Mesenchymal stem cell (in vitro differentiated cells and primary cell): ENCODE measurements around the gene LRRC75A.
"Not testable (repeated sequence)": the region's sequence is repeated elsewhere in the genome, so short reads cannot be mapped to it uniquely, and the experiment has no call there.

Experiments
- DNase-seq: peaks from one replicate; pipeline ENCODE4 v3.0.0-alpha.2; 2013
- H2AFZ ChIP-seq: one replicate; pipeline ENCODE4 v1.6.1; 2013; ENCODE audit warnings: low read depth, mild to moderate bottlenecking, control low read depth, inconsistent platforms, low read length, moderate library complexity
- H2AK5ac ChIP-seq: 2 replicates; pipeline ENCODE4 v1.6.1; 2013; ENCODE audit warnings: low read length, moderate library complexity, mild to moderate bottlenecking, inconsistent platforms; ENCODE audit not compliant: severe bottlenecking
- H2BK120ac ChIP-seq: one replicate; pipeline ENCODE4 v1.6.1; 2013; ENCODE audit warnings: low read depth, mild to moderate bottlenecking, inconsistent platforms, low read length, moderate library complexity
- H2BK12ac ChIP-seq, 2 experiments: one replicate each; pipeline ENCODE4 v1.6.1; 2013; ENCODE audit warnings: inconsistent platforms in 2 of 2, low read length in 2 of 2, mild to moderate bottlenecking in 2 of 2, moderate library complexity in 2 of 2, control low read depth in 1 of 2
- H2BK15ac ChIP-seq: one replicate; pipeline ENCODE4 v1.6.1; 2013; ENCODE audit warnings: mild to moderate bottlenecking, low read depth, inconsistent platforms; ENCODE audit not compliant: poor library complexity, severe bottlenecking
- H2BK5ac ChIP-seq: 2 replicates; pipeline ENCODE4 v1.6.1; 2013; ENCODE audit warnings: low read depth, mild to moderate bottlenecking, low read length, control low read depth, inconsistent platforms; ENCODE audit not compliant: poor library complexity, severe bottlenecking
- H3K14ac ChIP-seq, 2 experiments: one replicate each; pipeline ENCODE4 v1.6.1; 2013; ENCODE audit warnings: inconsistent platforms in 2 of 2, low read length in 2 of 2, control low read depth in 1 of 2, mild to moderate bottlenecking in 1 of 2, moderate library complexity in 1 of 2
- H3K18ac ChIP-seq, 2 experiments: one replicate each; pipeline ENCODE4 v1.6.1; 2013; ENCODE audit warnings: inconsistent platforms in 2 of 2, low read length in 2 of 2, control low read depth in 1 of 2, low read depth in 1 of 2, mild to moderate bottlenecking in 1 of 2
- H3K23ac ChIP-seq, 2 experiments: one replicate each; pipeline ENCODE4 v1.6.1; 2013; ENCODE audit warnings: inconsistent platforms in 2 of 2, low read length in 2 of 2, mild to moderate bottlenecking in 2 of 2, moderate library complexity in 2 of 2, control low read depth in 1 of 2
- H3K27ac ChIP-seq: 2 replicates; pipeline ENCODE4 v1.5.1; 2013; ENCODE audit warnings: mild to moderate bottlenecking, moderate library complexity, low read length, control low read depth, inconsistent platforms; ENCODE audit not compliant: poor library complexity, severe bottlenecking
- H3K27me3 ChIP-seq, 2 experiments: 2 replicates each; pipeline versions ENCODE4 v1.6.1 to v1.7.0; 2013; ENCODE audit warnings: low read length in 2 of 2, mild to moderate bottlenecking in 2 of 2, moderate library complexity in 2 of 2, control low read depth in 1 of 2, inconsistent platforms in 1 of 2; ENCODE audit not compliant: control insufficient read depth in 1 of 2, insufficient read depth in 1 of 2
- H3K36me3 ChIP-seq, 2 experiments: 2 replicates each; pipeline versions ENCODE4 v1.6.1 to v1.7.0; 2013; ENCODE audit warnings: low read length in 2 of 2, control low read depth in 1 of 2, inconsistent platforms in 1 of 2, low read depth in 1 of 2, mild to moderate bottlenecking in 1 of 2; ENCODE audit not compliant: insufficient read depth in 2 of 2, control insufficient read depth in 1 of 2
- H3K4ac ChIP-seq, 2 experiments: one replicate each; pipeline ENCODE4 v1.6.1; 2013; ENCODE audit warnings: inconsistent platforms in 2 of 2, low read length in 2 of 2, mild to moderate bottlenecking in 2 of 2, moderate library complexity in 2 of 2, control low read depth in 1 of 2, low read depth in 1 of 2
- H3K4me1 ChIP-seq: 2 replicates; pipeline ENCODE4 v1.6.1; 2013; ENCODE audit warnings: low read depth, low read length, control low read depth; ENCODE audit not compliant: control insufficient read depth, insufficient read depth
- H3K4me2 ChIP-seq: 2 replicates; pipeline ENCODE4 v1.6.1; 2013; ENCODE audit warnings: low read length, mild to moderate bottlenecking, inconsistent platforms; ENCODE audit not compliant: poor library complexity, severe bottlenecking
- H3K4me3 ChIP-seq, 2 experiments: 2 replicates each; pipeline versions ENCODE4 v1.5.1 to v1.7.0; 2013; ENCODE audit warnings: low read length in 2 of 2, mild to moderate bottlenecking in 2 of 2, control low read depth in 1 of 2, low read depth in 1 of 2; ENCODE audit not compliant: insufficient read depth in 1 of 2
- H3K79me1 ChIP-seq: replicated peaks from 2 replicates; pipeline ENCODE4 v1.6.1; 2013; ENCODE audit warnings: mild to moderate bottlenecking, control low read depth, low read length, inconsistent platforms; ENCODE audit not compliant: poor library complexity, severe bottlenecking
- H3K9ac ChIP-seq: 2 replicates; pipeline ENCODE4 v1.7.0; 2013; ENCODE audit warnings: mild to moderate bottlenecking, low read length, moderate library complexity
- H3K9me3 ChIP-seq: 2 replicates; pipeline ENCODE4 v1.7.0; 2013; ENCODE audit warnings: mild to moderate bottlenecking, low read length; ENCODE audit not compliant: control insufficient read depth
- H4K8ac ChIP-seq: one replicate; pipeline ENCODE4 v1.6.1; 2013; ENCODE audit warnings: inconsistent platforms, mild to moderate bottlenecking, low read length, moderate library complexity
- H4K91ac ChIP-seq: one replicate; pipeline ENCODE4 v1.6.1; 2013; ENCODE audit warnings: mild to moderate bottlenecking, low read length, inconsistent platforms
- WGBS: methylation state at CpG from one replicate; pipeline ENCODE4 v1.1.7; 2013; ENCODE audit warnings: mixed read lengths; 5-methylcytosine and 5-hydroxymethylcytosine counted together

Gene LRRC75A

GRCh38 chr17:16398270-16399267 lies 93.4 kb downstream of the LRRC75A start:
- H3K14ac ChIP-seq, result no peak overlapping the region
- DNase-seq, result peak; percentile 56
- H3K36me3 ChIP-seq, result no peaks in the 10 kb centered on the region
- H3K27me3 ChIP-seq, result no peaks in the 10 kb centered on the region
- peak overlapping the region; percentile 69 for H4K8ac ChIP-seq
- H3K4me2 ChIP-seq, result no peak overlapping the region
- no peak overlapping the region for H2BK120ac ChIP-seq
- H3K9ac ChIP-seq, result no peak overlapping the region
- WGBS, result 17% methylated on average over 7 of the region's 9 CpGs
- H3K4me3 ChIP-seq, result no peak overlapping the region
- H2BK5ac ChIP-seq, result no peak overlapping the region
- no peak overlapping the region for H2AFZ ChIP-seq
- no peak overlapping the region for H3K23ac ChIP-seq
- no peak overlapping the region for H2BK15ac ChIP-seq
- H3K9me3 ChIP-seq, result no peaks in the 10 kb centered on the region
- H3K4ac ChIP-seq, result no peak overlapping the region
- no peaks in the 10 kb centered on the region for H3K79me1 ChIP-seq
- no peak overlapping the region for H4K91ac ChIP-seq
- no peak overlapping the region for H2BK12ac ChIP-seq
- H3K4me1 ChIP-seq, result no peaks in the 10 kb centered on the region
- H3K18ac ChIP-seq, result peak overlapping the region in 1 of 2 experiments; percentile 52
- no peak overlapping the region for H3K27ac ChIP-seq
- H2AK5ac ChIP-seq, result no peak overlapping the region

DNA sequence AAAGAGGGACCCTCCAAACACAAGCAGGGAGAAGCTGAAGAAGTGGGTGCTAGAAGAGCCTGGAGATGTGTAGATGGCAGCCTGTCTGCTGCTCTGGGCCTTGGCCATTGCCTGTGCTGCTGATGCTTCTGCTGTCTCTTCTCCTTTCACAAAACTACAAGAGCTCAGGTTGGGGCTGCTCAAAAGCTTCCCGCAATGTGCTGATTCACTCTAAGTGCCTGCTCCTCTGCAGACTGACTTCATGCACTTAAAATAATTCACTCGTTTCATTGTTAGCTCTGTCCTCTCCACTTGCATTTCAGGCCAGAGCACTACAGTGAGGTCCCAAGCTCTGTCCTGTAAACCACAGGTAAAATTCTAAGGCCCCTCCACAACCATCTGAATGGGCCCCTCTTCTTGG lies 95.3 kb downstream of the LRRC75A start:
- H3K4ac ChIP-seq, H2BK120ac ChIP-seq, H3K27ac ChIP-seq, H2AK5ac ChIP-seq, H3K23ac ChIP-seq, H3K27me3 ChIP-seq, H2AFZ ChIP-seq, H3K14ac ChIP-seq, H2BK12ac ChIP-seq, H3K4me3 ChIP-seq, H3K79me1 ChIP-seq, H3K36me3 ChIP-seq, H3K4me2 ChIP-seq, H2BK5ac ChIP-seq, H4K91ac ChIP-seq, H2BK15ac ChIP-seq, H3K9me3 ChIP-seq, H4K8ac ChIP-seq, H3K4me1 ChIP-seq, DNase-seq: not testable (repeated sequence)
- Histone ChIP-seq H3K18ac (peak overlapping the region in 1 of 2 experiments; percentile 24), H3K9ac (peak overlapping the region; percentile 73)
- 58% methylated on average over 2 of the region's 2 CpGs for WGBS

GRCh38 chr17:16395887-16396286 lies 96.1 kb downstream of the LRRC75A start:
- not testable (repeated sequence) for H3K9me3 ChIP-seq, H2BK15ac ChIP-seq, H3K4me1 ChIP-seq, H3K4ac ChIP-seq, H2BK5ac ChIP-seq, H3K27ac ChIP-seq, H3K14ac ChIP-seq, H3K4me3 ChIP-seq, H2AFZ ChIP-seq, H3K18ac ChIP-seq, H2BK12ac ChIP-seq, H2BK120ac ChIP-seq, H3K4me2 ChIP-seq, H4K91ac ChIP-seq, H3K36me3 ChIP-seq, H3K27me3 ChIP-seq, H3K23ac ChIP-seq, H3K79me1 ChIP-seq, H4K8ac ChIP-seq, H2AK5ac ChIP-seq, DNase-seq
- peak overlapping the region; percentile 73 for H3K9ac ChIP-seq
- WGBS, result 80% methylated on average over 4 of the region's 4 CpGs

- not testable (repeated sequence) for H3K4me2 ChIP-seq, H3K27ac ChIP-seq, H2BK120ac ChIP-seq, H2AFZ ChIP-seq, H4K91ac ChIP-seq, H3K9ac ChIP-seq, H4K8ac ChIP-seq, H3K14ac ChIP-seq, H2BK15ac ChIP-seq, H3K18ac ChIP-seq, H3K4me1 ChIP-seq, H3K4me3 ChIP-seq, H3K27me3 ChIP-seq, H3K23ac ChIP-seq, H3K4ac ChIP-seq, H2AK5ac ChIP-seq, H2BK12ac ChIP-seq, H2BK5ac ChIP-seq, H3K79me1 ChIP-seq, H3K36me3 ChIP-seq, DNase-seq, H3K9me3 ChIP-seq
- WGBS, result 92% methylated on average over 11 of the region's 11 CpGs
These were observed 99.5 kb downstream of the LRRC75A start for GRCh38 chr17:16392491-16392890.
